ENCODE results near the gene MIER2. TPM values are rescaled to one million over a fixed set of nuclear protein-coding genes. Genes with fewer than 3 reads are reported as not detected.

MIER2 gene
- total RNA-seq, 2 donors from 2014 or later: 17.3 to 19.1 TPM

DNA sequence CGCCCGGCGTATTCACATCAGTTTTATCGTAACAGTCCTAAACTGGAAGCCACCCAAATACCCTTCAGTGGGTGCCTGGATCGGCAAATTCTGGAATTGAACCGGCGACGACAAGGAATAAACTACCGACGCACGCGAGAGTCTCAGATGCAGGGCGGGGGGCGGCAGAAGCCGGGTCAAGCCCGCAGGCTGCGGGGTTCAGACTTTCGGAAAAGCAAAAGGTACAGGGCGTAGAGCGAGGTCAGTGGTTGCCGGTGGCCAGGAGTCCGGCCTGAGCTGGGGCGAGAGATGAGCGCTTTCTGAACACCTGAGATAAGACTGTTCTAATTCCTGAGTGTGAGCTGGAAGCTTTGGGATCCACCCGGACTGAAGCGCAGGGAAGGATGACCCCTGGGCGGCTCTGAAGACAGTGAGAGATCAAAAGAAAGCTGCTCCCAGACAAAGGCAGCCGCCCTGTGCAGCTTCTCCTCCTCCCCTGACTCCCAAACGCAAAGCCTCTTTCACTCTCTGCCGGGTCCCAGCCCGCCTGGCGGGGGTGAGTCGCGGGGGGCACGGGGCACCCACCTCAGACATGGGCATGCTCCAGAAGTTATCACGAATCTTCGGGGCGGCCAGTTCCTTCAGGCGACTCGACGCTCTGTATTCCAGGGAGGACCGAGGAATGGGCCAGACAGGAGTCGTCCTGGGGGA lies 26.2 kb upstream of the MIER2 start:
- intact Hi-C loops (cut with DNase I): no loop called here
- no peak overlapping the region for H3K9ac ChIP-seq (ENCODE audit: low read depth in 2 of 2, low read length in 2 of 2)
- H3K4me1 ChIP-seq: no peaks in the 10 kb centered on the region
- H3K4me3 ChIP-seq: no peak overlapping the region
- H3K36me3 ChIP-seq: no peaks in the 10 kb centered on the region
- no peaks in the 10 kb centered on the region for H3K27me3 ChIP-seq
- H3K27ac ChIP-seq: no peak overlapping the region
- no peak for TF ChIP-seq CTCF (IDR thresholded peaks at IDR 0.05)
- H3K9me3 ChIP-seq: no peaks in the 10 kb centered on the region
- no peak for DNase-seq

DNA sequence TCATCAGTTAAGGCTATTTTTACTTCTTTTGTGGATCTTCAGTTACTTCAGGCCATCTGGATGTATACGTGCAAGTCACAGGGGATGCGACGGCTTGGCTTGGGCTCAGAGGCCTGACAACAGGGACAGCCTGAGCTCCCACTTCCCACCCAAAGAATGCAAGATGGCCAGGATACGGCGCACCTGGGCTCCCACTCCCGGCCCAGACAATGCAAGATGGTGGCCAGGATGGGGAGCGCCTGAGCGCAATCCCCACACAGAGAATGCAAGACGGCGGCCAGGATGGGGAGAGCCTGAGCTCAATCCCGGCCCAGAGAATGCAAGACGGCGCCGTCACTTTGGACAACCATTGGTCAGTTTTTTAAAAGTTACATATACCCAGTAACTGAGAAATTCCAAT lies 25.3 kb upstream of the MIER2 start:
- Histone ChIP-seq H3K27me3 (no peaks in the 10 kb centered on the region), H3K27ac (no peak overlapping the region), H3K4me3 (no peak overlapping the region), H3K4me1 (no peaks in the 10 kb centered on the region), H3K36me3 (no peaks in the 10 kb centered on the region), H3K9me3 (no peaks in the 10 kb centered on the region), H3K9ac (ENCODE audit: low read depth in 2 of 2, low read length in 2 of 2) (no peak overlapping the region)
- intact Hi-C loops (cut with DNase I): no loop called here
- DNase-seq: no peak
- TF ChIP-seq CTCF (IDR thresholded peaks at IDR 0.05): no peak

DNA sequence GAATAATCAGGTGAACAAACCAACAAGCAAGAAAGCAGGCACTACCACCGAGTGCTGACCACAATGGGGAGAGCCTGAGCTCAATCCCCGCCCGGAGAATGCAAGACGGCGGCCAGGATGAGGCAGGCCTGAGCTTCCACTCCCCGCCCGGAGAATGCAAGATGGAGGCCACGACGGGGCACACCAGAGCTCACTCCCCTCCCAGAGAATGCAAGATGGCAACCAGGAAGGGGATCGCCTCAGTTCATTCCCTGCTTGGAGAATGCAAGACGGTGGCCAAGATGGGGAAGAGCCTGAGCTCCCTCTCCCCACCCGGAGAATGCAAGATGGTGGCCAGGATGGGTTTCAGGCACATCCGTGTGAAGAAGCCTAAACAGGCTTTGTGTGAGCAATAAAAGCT lies 24.7 kb upstream of the MIER2 start:
- intact Hi-C loops (cut with DNase I): no loop called here
- DNase-seq: no peak
- Histone ChIP-seq H3K27ac (no peak overlapping the region), H3K9me3 (no peaks in the 10 kb centered on the region), H3K9ac (ENCODE audit: low read depth in 2 of 2, low read length in 2 of 2) (no peak overlapping the region), H3K4me3 (no peak overlapping the region), H3K27me3 (no peaks in the 10 kb centered on the region), H3K4me1 (no peaks in the 10 kb centered on the region), H3K36me3 (no peaks in the 10 kb centered on the region)
- TF ChIP-seq CTCF (IDR thresholded peaks at IDR 0.05): no peak

DNA sequence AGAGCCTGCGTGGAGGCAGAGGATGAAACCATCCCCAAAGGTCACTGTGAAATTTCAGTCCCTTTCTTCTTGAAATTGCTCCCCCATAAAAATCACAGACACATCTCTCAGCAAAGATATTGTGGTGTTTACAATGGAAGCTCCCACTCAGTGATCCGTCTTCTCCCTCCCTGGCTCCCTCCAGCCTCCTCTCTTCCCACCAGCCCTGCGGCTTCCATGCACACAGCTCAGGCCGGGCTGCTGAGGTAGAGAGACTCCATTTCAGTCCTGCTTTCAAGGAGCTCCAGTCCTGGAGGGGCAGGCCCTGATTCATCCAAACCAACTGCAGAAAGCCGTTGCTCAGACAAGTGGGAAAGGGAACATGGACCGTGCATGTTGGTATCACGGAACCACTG lies 24.0 kb upstream of the MIER2 start:
- intact Hi-C loops (cut with DNase I): no loop called here
- no peak for TF ChIP-seq CTCF (IDR thresholded peaks at IDR 0.05)
- Histone ChIP-seq H3K36me3 (no peaks in the 10 kb centered on the region), H3K27ac (no peak overlapping the region), H3K9me3 (no peaks in the 10 kb centered on the region), H3K4me3 (no peak overlapping the region), H3K9ac (ENCODE audit: low read depth in 2 of 2, low read length in 2 of 2) (no peak overlapping the region), H3K4me1 (no peaks in the 10 kb centered on the region), H3K27me3 (no peaks in the 10 kb centered on the region)
- no peak for DNase-seq

GRCh38 chr19:367963-368629 lies 23.5 kb upstream of the MIER2 start:
- Histone ChIP-seq H3K27me3 (no peaks in the 10 kb centered on the region), H3K9me3 (no peaks in the 10 kb centered on the region), H3K9ac (ENCODE audit: low read depth in 2 of 2, low read length in 2 of 2) (no peak overlapping the region), H3K4me3 (no peak overlapping the region), H3K36me3 (no peaks in the 10 kb centered on the region), H3K27ac (no peak overlapping the region), H3K4me1 (no peaks in the 10 kb centered on the region)
- intact Hi-C loops (cut with DNase I): no loop called here
- DNase-seq: no peak
- TF ChIP-seq CTCF (IDR thresholded peaks at IDR 0.05): no peak
